Retinal pigment epithelial cell (primary cell): ENCODE results near the gene SCARB1.

Source experiments
- DNase-seq: peaks from one replicate; pipeline ENCODE4 v3.0.0-alpha.2; 2010; ENCODE audit warnings: low read depth
- H3K4me3 ChIP-seq: 2 replicates; pipeline ENCODE4 v1.5.1; 2011; ENCODE audit warnings: mild to moderate bottlenecking, low read length, control low read depth, moderate library complexity
- TF ChIP-seq, protein P1 (sequence below): conservative IDR thresholded peaks from 2 replicates; pipeline ENCODE4 v1.5.1; 2011; ENCODE audit warnings: low read depth, low read length, control low read depth, inconsistent platforms

The SCARB1 gene

DNA sequence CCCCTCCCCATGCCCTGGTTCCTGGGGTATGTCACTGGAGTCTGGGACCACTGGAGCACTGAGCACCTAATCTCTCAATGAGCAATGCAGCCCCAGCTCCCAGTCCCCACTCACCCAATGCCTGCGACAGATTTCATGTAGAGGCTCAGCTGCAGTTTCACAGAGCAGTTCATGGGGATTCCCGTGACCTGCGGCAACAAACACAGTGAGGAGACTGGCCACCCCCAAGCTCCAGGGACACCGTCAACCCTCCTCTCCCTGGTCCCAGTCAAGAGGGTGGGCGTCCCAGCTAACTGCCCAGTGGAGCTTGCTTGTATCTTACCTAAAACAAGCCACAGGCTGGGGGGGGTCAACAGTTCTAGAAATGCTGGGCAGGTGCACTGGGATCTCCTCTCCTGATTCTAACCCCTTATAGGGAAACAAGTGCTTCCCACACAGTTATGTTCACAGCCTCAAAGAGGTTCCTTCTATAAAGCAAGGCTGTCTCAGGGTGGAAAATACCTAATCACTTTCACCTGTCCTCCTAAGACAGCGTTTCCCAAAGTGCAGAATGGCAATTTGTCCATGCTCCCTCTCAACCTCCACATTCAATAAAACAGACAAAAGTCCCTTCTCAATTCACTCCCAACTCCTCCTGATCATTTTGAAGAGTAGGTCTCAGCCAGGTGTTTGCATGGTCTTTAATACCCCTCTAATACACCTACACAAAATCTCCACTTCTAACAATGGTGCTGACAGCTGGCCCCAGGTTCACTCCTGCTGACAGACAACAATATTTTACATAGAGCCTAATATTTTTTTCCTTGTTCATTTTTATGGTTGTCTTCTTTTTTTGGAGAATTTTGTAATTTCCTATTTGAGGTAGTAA, 68.3 kb downstream of the SCARB1 start:
- H3K4me3 ChIP-seq, result no peak overlapping the region
- TF ChIP-seq, protein P1, sequence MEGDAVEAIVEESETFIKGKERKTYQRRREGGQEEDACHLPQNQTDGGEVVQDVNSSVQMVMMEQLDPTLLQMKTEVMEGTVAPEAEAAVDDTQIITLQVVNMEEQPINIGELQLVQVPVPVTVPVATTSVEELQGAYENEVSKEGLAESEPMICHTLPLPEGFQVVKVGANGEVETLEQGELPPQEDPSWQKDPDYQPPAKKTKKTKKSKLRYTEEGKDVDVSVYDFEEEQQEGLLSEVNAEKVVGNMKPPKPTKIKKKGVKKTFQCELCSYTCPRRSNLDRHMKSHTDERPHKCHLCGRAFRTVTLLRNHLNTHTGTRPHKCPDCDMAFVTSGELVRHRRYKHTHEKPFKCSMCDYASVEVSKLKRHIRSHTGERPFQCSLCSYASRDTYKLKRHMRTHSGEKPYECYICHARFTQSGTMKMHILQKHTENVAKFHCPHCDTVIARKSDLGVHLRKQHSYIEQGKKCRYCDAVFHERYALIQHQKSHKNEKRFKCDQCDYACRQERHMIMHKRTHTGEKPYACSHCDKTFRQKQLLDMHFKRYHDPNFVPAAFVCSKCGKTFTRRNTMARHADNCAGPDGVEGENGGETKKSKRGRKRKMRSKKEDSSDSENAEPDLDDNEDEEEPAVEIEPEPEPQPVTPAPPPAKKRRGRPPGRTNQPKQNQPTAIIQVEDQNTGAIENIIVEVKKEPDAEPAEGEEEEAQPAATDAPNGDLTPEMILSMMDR, result no peak
- DNase-seq, result no peak

DNA sequence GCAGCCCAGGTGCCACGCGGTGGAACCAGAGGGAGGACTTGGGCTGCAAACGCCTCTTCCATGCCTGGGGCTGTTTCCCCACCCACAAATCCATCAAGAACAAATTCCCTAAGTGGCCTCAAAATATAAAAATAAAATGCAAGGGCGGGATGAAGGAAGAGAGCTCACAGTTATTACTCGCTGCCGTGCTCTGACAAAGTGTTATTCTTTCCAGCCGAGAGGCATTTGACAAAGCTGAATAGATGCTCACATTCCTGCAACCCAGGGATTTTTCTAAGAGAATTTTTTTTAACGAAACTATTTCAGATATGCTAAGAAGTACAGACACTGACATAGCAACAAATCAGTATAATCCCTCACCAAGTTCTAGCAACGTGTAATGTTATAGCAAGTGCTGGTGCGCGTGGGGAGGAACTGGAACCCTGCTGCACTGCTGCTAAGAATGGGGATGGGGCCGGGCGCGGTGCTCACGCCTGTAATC, 70.7 kb downstream of the SCARB1 start:
- peak; percentile 82 for DNase-seq
- TF ChIP-seq, protein P1, result peak; percentile 3
- H3K4me3 ChIP-seq, result no peak overlapping the region

DNA sequence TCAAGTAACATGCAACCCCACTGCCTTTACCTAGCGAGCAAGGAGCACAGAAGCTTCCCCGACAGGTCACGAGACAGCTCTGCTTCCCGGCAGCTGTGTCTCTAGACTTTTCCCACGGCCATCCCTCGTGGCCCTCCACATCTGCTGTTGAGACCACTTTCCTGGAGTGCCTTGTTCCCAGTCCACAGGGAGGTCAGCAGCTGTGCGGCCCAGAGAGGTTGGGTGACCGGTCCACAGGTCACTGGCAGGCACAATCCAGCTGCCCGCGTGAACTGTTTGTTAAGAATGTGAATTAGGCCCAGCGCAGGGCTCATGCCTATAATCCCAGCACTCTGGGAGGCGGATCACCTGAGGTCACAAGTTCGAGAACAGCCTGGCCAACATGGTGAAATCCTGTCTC, 71.5 kb downstream of the SCARB1 start:
- no peak for DNase-seq
- TF ChIP-seq, protein P1, result no peak
- H3K4me3 ChIP-seq, result no peak overlapping the region

DNA sequence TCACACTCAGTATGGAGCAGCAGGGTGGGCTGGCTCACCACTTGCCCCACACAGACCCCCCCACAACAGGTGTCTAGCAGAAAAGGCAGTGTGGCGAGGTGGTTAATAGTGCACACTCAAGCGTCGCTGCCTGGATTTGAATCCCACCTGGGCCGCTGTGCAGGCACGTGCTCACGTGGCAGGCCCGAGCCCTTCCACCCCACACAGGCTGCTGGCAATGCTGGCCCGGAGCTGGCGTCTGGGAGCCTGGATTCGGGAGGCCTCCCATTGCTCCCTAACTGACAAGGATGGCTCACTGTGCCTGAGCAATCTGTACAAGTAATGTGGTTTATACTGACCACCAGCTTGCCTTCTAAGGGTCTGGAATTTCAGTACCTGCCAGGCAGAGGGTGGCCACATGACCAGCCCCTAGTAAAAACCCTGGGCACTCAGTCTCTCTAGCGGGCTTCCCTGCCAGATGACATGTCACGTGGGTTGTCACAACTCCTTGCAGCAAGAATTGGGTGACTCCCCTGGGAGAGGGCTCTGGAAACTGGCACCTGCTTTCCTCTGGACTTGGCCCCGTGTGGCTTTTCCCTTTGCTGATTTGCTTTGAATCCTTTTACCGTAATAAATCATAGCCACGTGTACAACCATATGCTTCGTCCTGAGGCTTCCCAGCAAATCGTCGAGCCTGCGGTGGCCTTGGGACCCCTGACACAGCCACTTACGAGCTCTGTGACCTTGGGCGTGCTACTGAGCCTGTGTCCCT, 72.8 kb downstream of the SCARB1 start:
- no peak for DNase-seq
- TF ChIP-seq, protein P1, result no peak
- no peak overlapping the region for H3K4me3 ChIP-seq

DNA sequence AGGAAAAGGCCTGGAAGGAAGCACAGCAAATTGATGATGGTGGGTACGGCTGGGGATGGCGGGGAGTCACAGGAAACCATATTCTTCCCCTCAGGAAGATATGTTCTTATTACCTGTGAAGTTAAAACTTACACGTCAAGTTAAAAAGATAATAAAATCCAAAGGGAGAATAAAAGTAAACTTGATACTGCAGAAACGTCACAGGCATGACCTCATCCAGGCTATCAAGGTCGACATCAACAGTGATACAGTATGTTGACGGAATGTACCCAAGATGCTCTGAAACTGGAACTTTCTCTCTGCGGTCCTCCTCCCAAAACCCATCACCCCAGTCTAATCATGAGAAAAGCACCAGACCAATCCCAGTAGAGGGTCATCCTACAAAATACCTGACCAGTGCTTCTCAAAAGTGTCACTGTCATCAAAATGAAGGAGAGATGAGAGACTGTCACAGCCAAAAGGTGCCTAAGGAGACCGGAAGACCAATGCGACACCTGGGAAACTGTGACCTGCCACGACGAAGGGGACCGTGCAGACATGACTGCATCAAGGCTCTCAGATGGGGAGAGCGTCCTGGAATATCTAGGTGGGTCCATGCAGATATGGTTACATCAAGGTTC, 74.6 kb downstream of the SCARB1 start:
- no peak for DNase-seq
- H3K4me3 ChIP-seq, result no peak overlapping the region
- TF ChIP-seq, protein P1, result no peak

DNA sequence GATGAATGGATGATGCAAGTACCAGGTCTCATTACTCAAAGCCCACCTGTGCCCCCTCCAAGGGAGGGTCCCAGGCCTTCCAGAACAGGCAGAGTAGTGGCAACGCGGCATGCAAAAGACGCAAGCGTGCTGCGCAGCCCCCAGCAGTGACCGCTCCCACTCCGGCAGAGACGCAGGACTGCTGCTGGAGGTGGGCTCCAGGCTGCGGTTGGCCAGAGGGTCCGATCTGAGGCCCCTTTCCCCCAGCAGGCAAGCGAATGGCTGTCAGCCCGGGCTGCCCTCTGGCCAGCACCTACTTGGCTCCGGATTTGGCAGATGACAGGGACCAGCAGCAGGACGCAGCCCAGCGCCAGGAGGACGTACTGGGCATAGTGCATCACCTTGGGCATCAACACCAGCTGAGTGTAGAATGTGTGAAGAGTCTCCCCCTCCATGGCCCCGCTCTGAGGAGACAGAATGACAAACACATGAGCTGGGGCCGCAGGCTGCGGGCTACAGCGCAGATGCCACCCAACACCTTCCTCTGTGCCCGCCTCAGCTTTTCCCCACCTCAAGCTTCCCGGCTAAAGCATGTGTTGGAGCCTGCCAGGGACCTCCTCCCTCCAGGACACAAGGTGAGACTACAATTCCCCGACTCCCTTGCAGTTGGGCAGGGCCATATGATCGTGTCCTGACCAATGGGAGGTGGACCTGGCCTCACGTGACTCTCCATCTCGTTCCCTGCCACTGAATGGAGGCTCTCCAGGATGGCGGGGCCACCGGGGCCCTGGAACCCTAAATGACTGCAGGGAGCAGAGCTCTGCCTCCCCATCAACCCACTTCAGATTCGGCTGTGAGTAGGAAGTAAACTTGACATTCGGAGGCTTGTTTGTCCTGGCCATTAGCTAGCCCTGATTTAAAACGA, 77.4 kb downstream of the SCARB1 start:
- no peak for DNase-seq
- peak overlapping the region; percentile 17 for H3K4me3 ChIP-seq
- TF ChIP-seq, protein P1, result no peak
